ENCODE data around the gene LCE2A. TPM values are rescaled to one million over a fixed set of nuclear protein-coding genes. Genes with fewer than 3 reads are reported as not detected.

LCE2A gene
- total RNA-seq, 1 donor from 2014 or later, result not detected

DNA sequence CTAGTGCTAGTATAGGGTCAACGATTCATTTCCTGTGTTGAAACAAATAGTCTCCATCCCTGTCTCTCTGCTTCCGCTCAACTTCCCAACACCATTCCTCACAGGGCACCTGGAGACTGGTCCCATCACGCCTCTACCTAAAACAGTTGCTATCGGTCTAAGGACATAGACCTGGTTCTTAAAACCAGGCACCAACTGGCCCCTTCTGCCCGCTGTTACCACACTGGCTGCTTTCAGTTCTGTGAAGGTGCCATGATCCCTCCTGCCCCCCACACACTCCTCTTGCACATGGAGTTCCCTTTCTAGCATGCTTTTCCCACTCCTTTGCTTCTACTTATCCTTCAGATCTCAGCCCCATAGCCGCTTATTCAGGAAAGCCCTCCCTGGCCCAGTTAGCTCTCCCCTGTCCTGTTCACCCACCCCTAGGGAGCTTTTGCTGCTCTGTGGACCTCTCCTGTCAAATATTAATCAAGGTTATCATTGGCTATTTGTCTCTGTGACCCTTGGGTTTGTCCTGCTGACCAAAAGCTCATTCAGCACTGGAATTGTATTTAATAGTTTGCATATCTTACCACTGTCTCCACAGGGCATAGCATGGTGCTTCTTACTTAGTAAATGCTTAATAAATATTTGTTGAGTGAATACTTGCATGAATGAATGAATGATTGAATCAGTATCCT lies 47.8 kb downstream of the LCE2A start:
- no peak overlapping the region for H2AFZ ChIP-seq (ENCODE audit: low read depth, low read length)
- no peak overlapping the region for H3K27ac ChIP-seq (ENCODE audit: low read depth, low read length)
- H3K36me3 ChIP-seq (ENCODE audit: insufficient read depth, low read length), result no peaks in the 10 kb centered on the region
- no peaks in the 10 kb centered on the region for H3K9me3 Mint-ChIP-seq (ENCODE audit: unreplicated experiment)
- FAIRE-seq, result no peak
- no peak overlapping the region for H3K4me2 ChIP-seq (ENCODE audit: low read length)
- no peak overlapping the region for H3K4me3 Mint-ChIP-seq (ENCODE audit: unreplicated experiment)
- no peaks in the 10 kb centered on the region for H3K4me1 ChIP-seq (ENCODE audit: insufficient read depth, low read length)
- H3K27ac Mint-ChIP-seq (ENCODE audit: unreplicated experiment), result no peak overlapping the region
- peaks cover 7% of the 10 kb centered on the region for H3K27me3 Mint-ChIP-seq (ENCODE audit: low read depth, unreplicated experiment)
- H3K27me3 ChIP-seq (ENCODE audit: insufficient read depth, low read length), result no peaks in the 10 kb centered on the region
- no peak for DNase-seq (ENCODE audit: low read depth)
- no peaks in the 10 kb centered on the region for H3K79me2 ChIP-seq (ENCODE audit: insufficient read depth, low read length)
- H3K36me3 Mint-ChIP-seq (ENCODE audit: low read depth, unreplicated experiment), result no peaks in the 10 kb centered on the region
- no peaks in the 10 kb centered on the region for H4K20me1 ChIP-seq (ENCODE audit: insufficient read depth, low read length)
- no peak overlapping the region for H3K9ac ChIP-seq (ENCODE audit: low read length)
- TF ChIP-seq EZH2 (IDR thresholded peaks at IDR 0.05; ENCODE audit: insufficient read depth, low read length), result no peak
- TF ChIP-seq, protein P1, sequence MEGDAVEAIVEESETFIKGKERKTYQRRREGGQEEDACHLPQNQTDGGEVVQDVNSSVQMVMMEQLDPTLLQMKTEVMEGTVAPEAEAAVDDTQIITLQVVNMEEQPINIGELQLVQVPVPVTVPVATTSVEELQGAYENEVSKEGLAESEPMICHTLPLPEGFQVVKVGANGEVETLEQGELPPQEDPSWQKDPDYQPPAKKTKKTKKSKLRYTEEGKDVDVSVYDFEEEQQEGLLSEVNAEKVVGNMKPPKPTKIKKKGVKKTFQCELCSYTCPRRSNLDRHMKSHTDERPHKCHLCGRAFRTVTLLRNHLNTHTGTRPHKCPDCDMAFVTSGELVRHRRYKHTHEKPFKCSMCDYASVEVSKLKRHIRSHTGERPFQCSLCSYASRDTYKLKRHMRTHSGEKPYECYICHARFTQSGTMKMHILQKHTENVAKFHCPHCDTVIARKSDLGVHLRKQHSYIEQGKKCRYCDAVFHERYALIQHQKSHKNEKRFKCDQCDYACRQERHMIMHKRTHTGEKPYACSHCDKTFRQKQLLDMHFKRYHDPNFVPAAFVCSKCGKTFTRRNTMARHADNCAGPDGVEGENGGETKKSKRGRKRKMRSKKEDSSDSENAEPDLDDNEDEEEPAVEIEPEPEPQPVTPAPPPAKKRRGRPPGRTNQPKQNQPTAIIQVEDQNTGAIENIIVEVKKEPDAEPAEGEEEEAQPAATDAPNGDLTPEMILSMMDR (IDR thresholded peaks at IDR 0.05; ENCODE audit: insufficient read depth, low read depth, low read length), result no peak
- no peak overlapping the region for H3K4me3 ChIP-seq (ENCODE audit: insufficient read depth, low read depth, low read length)
- no peaks in the 10 kb centered on the region for H3K9me3 ChIP-seq (ENCODE audit: insufficient read depth, low read depth, low read length)
- H3K4me1 Mint-ChIP-seq (ENCODE audit: low read depth, unreplicated experiment), result peaks cover 2% of the 10 kb centered on the region

GRCh38 chr1:152747831-152748230 lies 49.7 kb downstream of the LCE2A start:
- Histone ChIP-seq H4K20me1 (ENCODE audit: insufficient read depth, low read length) (no peaks in the 10 kb centered on the region), H3K9ac (ENCODE audit: low read length) (no peak overlapping the region), H2AFZ (ENCODE audit: low read depth, low read length) (no peak overlapping the region), H3K4me2 (ENCODE audit: low read length) (no peak overlapping the region), H3K79me2 (ENCODE audit: insufficient read depth, low read length) (no peaks in the 10 kb centered on the region), H3K36me3 (ENCODE audit: insufficient read depth, low read length) (no peaks in the 10 kb centered on the region), H3K27ac (ENCODE audit: low read depth, low read length) (no peak overlapping the region), H3K4me1 (ENCODE audit: insufficient read depth, low read length) (peaks cover 3% of the 10 kb centered on the region), H3K9me3 (ENCODE audit: insufficient read depth, low read depth, low read length) (no peaks in the 10 kb centered on the region), H3K27me3 (ENCODE audit: insufficient read depth, low read length) (no peaks in the 10 kb centered on the region), H3K4me3 (ENCODE audit: insufficient read depth, low read depth, low read length) (no peak overlapping the region)
- no peak for FAIRE-seq
- Mint-ChIP-seq H3K4me1 (ENCODE audit: low read depth, unreplicated experiment) (peaks cover 5% of the 10 kb centered on the region), H3K27me3 (ENCODE audit: low read depth, unreplicated experiment) (peaks cover under 1% of the 10 kb centered on the region), H3K27ac (ENCODE audit: unreplicated experiment) (no peak overlapping the region), H3K36me3 (ENCODE audit: low read depth, unreplicated experiment) (no peaks in the 10 kb centered on the region), H3K4me3 (ENCODE audit: unreplicated experiment) (no peak overlapping the region), H3K9me3 (ENCODE audit: unreplicated experiment) (no peaks in the 10 kb centered on the region)
- TF ChIP-seq, protein P1 (IDR thresholded peaks at IDR 0.05; ENCODE audit: insufficient read depth, low read depth, low read length), result no peak
- no peak for TF ChIP-seq EZH2 (IDR thresholded peaks at IDR 0.05; ENCODE audit: insufficient read depth, low read length)
- DNase-seq (ENCODE audit: low read depth), result no peak

Other genes with a start within 250 kb of the LCE2A start
- not detected in 2 replicates for gene LCE5A, start 187.5 kb upstream of the LCE2A start, total RNA-seq
- not detected in 2 replicates for gene CRCT1, start 183.9 kb upstream of the LCE2A start, total RNA-seq
- not detected in 2 replicates for gene LCE3E, start 131.6 kb upstream of the LCE2A start, total RNA-seq
- not detected in 2 replicates for gene LCE3D, start 117.8 kb upstream of the LCE2A start, total RNA-seq
- gene LCE3C, start 98.1 kb upstream of the LCE2A start, total RNA-seq, result not detected in 2 replicates
- not detected in 2 replicates for gene LCE3B, start 84.5 kb upstream of the LCE2A start, total RNA-seq
- not detected in 2 replicates for gene LCE3A, start 75.2 kb upstream of the LCE2A start, total RNA-seq
- gene LCE2D, start 35.0 kb upstream of the LCE2A start, total RNA-seq, result not detected in 2 replicates
- not detected in 2 replicates for gene LCE2C, start 23.1 kb upstream of the LCE2A start, total RNA-seq
- not detected in 2 replicates for gene LCE2B, start 12.2 kb upstream of the LCE2A start, total RNA-seq
- not detected in 2 replicates for gene LCE4A, start 9.8 kb downstream of the LCE2A start, total RNA-seq
- gene KPRP, start 59.7 kb downstream of the LCE2A start, total RNA-seq, result not detected in 2 replicates
- not detected in 2 replicates for gene LCE1F, start 76.8 kb downstream of the LCE2A start, total RNA-seq
- not detected in 2 replicates for gene LCE1E, start 87.9 kb downstream of the LCE2A start, total RNA-seq
- gene LCE1D, start 98.4 kb downstream of the LCE2A start, total RNA-seq, result not detected in 2 replicates
- not detected in 2 replicates for gene LCE1C, start 108.3 kb downstream of the LCE2A start, total RNA-seq
- not detected in 2 replicates for gene LCE1B, start 113.6 kb downstream of the LCE2A start, total RNA-seq
- gene LCE1A, start 129.1 kb downstream of the LCE2A start, total RNA-seq, result not detected in 2 replicates
- gene LCE6A, start 144.5 kb downstream of the LCE2A start, total RNA-seq, result not detected in 2 replicates
- not detected in 2 replicates for gene LCE7A, start 161.7 kb downstream of the LCE2A start, total RNA-seq
- not detected in 2 replicates for gene SMCP, start 180.0 kb downstream of the LCE2A start, total RNA-seq
- gene IVL, start 210.2 kb downstream of the LCE2A start, total RNA-seq, result 0.16 TPM in 1 of 2 replicates, not detected in the other
- gene SPRR5, start 248.9 kb downstream of the LCE2A start, total RNA-seq, result not detected in 2 replicates